ENCODE data around the gene HDGFL1. TPM values are rescaled to one million over a fixed set of nuclear protein-coding genes. Genes with fewer than 3 reads are reported as not detected.

HDGFL1 gene
- not detected in 2 replicates for total RNA-seq

GRCh38 chr6:22569281-22570184 lies at the start of gene HDGFL1:
Gene HDGFL1, plus strand, starts transcription at chr6:22569566. Its CDS starts 10 bp downstream, at chr6:22569576.
- DNase-seq (ENCODE audit: low read depth in 2 of 2): no peak

- no peak for DNase-seq (ENCODE audit: low read depth in 2 of 2)
Measured at GRCh38 chr6:22521035-22521434, 48.3 kb upstream of the HDGFL1 start.

GRCh38 chr6:22526736-22527135 lies 42.6 kb upstream of the HDGFL1 start:
- no peak for DNase-seq (ENCODE audit: low read depth in 2 of 2)

- DNase-seq (ENCODE audit: low read depth in 2 of 2): no peak
Measured at GRCh38 chr6:22529866-22530265, 39.5 kb upstream of the HDGFL1 start.

- no peak for DNase-seq (ENCODE audit: low read depth in 2 of 2)
Measured at GRCh38 chr6:22530506-22530905, 38.9 kb upstream of the HDGFL1 start.

- no peak for DNase-seq (ENCODE audit: low read depth in 2 of 2)
Measured at GRCh38 chr6:22536122-22536521, 33.2 kb upstream of the HDGFL1 start.

- no peak for DNase-seq (ENCODE audit: low read depth in 2 of 2)
Measured at GRCh38 chr6:22544476-22544875, 24.9 kb upstream of the HDGFL1 start.

GRCh38 chr6:22545051-22545450 lies 24.3 kb upstream of the HDGFL1 start:
- no peak for DNase-seq (ENCODE audit: low read depth in 2 of 2)

GRCh38 chr6:22546236-22546635 lies 23.1 kb upstream of the HDGFL1 start:
- DNase-seq (ENCODE audit: low read depth in 2 of 2): no peak

GRCh38 chr6:22550971-22551670 lies 18.2 kb upstream of the HDGFL1 start:
- no peak for DNase-seq (ENCODE audit: low read depth in 2 of 2)

GRCh38 chr6:22556266-22556665 lies 13.1 kb upstream of the HDGFL1 start:
- no peak for DNase-seq (ENCODE audit: low read depth in 2 of 2)

GRCh38 chr6:22557007-22557406 lies 12.4 kb upstream of the HDGFL1 start:
- no peak for DNase-seq (ENCODE audit: low read depth in 2 of 2)

GRCh38 chr6:22558288-22558882 lies 11.0 kb upstream of the HDGFL1 start:
- DNase-seq (ENCODE audit: low read depth in 2 of 2): no peak

- no peak for DNase-seq (ENCODE audit: low read depth in 2 of 2)
Measured at GRCh38 chr6:22568854-22569253, 512 bp upstream of the HDGFL1 start.

- DNase-seq (ENCODE audit: low read depth in 2 of 2): no peak
Measured at GRCh38 chr6:22570185-22570551, 802 bp downstream of the HDGFL1 start.

- peak in 1 of 2 donors; percentile 12 for DNase-seq (ENCODE audit: low read depth in 2 of 2)
Measured at GRCh38 chr6:22575190-22575589, 5.8 kb downstream of the HDGFL1 start.

GRCh38 chr6:22579439-22579838 lies 10.1 kb downstream of the HDGFL1 start:
- DNase-seq (ENCODE audit: low read depth in 2 of 2): no peak

GRCh38 chr6:22580337-22580736 lies 11.0 kb downstream of the HDGFL1 start:
- DNase-seq (ENCODE audit: low read depth in 2 of 2): no peak

- DNase-seq (ENCODE audit: low read depth in 2 of 2): peak in 1 of 2 donors; percentile 3
Measured at GRCh38 chr6:22582417-22583205, 13.2 kb downstream of the HDGFL1 start.

GRCh38 chr6:22583230-22583629 lies 13.9 kb downstream of the HDGFL1 start:
- no peak for DNase-seq (ENCODE audit: low read depth in 2 of 2)

GRCh38 chr6:22583927-22584326 lies 14.6 kb downstream of the HDGFL1 start:
- DNase-seq (ENCODE audit: low read depth in 2 of 2): no peak

- no peak for DNase-seq (ENCODE audit: low read depth in 2 of 2)
Measured at GRCh38 chr6:22589118-22589517, 19.8 kb downstream of the HDGFL1 start.

Data from lung microvascular endothelial cell (primary cell).